GM19099 (cell line): ENCODE data around the gene YTHDF1.

Experiments used
- POLR2A ChIP-seq: IDR thresholded peaks from 3 replicates; pipeline ENCODE4 v1.6.1; 2011; ENCODE audit warnings: low read depth; ENCODE audit not compliant: insufficient read length; ENCODE audit errors: extremely low read depth

YTHDF1 gene

GRCh38 chr20:63177785-63178445 is 38.0 kb downstream of the YTHDF1 start:
- no peak for TF ChIP-seq POLR2A

- no peak for TF ChIP-seq POLR2A
These were observed 38.7 kb downstream of the YTHDF1 start for GRCh38 chr20:63177134-63177784.

GRCh38 chr20:63176427-63177133 is 39.4 kb downstream of the YTHDF1 start:
- TF ChIP-seq POLR2A: no peak

GRCh38 chr20:63176034-63176426 is 39.9 kb downstream of the YTHDF1 start:
- no peak for TF ChIP-seq POLR2A

- no peak for TF ChIP-seq POLR2A
These were observed 40.7 kb downstream of the YTHDF1 start for GRCh38 chr20:63175038-63175895.

GRCh38 chr20:63174309-63175037 is 41.5 kb downstream of the YTHDF1 start:
- no peak for TF ChIP-seq POLR2A

- no peak for TF ChIP-seq POLR2A
These were observed 42.3 kb downstream of the YTHDF1 start for GRCh38 chr20:63173552-63174191.

DNA sequence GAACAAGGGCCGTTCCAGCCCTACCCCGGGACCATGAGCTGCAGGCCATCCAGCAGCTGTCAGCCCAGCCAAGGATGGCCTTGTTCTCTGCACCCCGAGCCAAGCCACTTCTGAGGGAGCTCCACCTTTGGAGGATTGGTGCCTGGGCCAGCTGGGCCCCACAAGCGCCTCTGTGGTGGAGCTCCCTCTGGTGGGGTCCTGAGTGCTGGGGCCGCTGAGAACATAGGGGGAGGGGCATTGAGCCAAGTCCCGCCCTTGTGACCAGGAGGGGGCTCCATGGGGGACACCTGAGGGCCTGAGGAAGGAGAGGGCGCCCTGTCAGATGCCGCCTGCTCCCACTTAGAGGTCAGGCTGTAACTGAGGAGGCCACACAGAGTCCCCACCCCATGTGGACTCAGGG is 43.2 kb downstream of the YTHDF1 start:
- no peak for TF ChIP-seq POLR2A

DNA sequence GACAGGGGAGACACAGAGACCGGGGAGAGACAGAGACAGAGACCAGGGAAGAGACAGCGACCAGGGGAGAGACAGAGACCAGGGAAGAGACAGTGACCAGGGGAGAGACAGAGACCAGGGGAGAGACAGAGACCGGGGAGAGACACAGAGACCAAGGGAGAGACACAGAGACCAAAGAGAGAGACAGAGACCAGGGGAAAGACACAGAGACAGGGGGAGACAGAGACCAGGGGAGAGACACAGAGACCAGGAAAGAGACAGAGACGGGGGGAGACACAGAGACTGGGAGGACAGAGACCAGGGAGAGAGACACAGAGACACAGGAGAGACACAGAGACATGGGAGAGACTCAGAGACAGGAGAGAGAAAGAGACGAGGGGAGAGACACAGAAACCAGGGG is 43.9 kb downstream of the YTHDF1 start:
- TF ChIP-seq POLR2A: no peak

- no peak for TF ChIP-seq POLR2A
These were observed 46.2 kb downstream of the YTHDF1 start for GRCh38 chr20:63169681-63170080.

DNA sequence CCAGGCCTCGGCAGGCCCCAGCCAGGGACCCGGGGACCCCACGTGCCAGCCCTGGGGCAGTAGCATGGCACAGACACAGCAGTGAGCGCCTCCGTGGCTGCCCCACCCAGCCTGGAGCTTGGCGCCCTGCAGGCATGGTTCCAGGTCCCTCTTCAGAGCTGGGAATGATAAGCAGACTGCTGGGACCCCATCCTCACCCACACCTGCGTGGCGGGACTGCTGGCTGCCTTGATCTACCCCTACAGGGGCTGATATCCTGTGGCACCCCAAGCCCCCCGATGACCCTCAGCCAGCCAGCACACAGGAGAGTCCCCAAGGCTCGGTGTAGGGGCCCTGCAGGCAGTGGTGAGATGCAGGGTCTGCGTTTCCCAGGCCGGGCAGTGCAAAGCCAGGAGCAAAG is 47.1 kb downstream of the YTHDF1 start:
- TF ChIP-seq POLR2A: no peak

- TF ChIP-seq POLR2A: no peak
These were observed 47.9 kb downstream of the YTHDF1 start for GRCh38 chr20:63167918-63168520.

GRCh38 chr20:63167026-63167917 is 48.7 kb downstream of the YTHDF1 start:
- no peak for TF ChIP-seq POLR2A
